ENCODE results near the gene LGR5.

Gene LGR5

GRCh38 chr12:71585218-71585617, 145.6 kb downstream of the LGR5 start:
- no peaks in the 10 kb centered on the region for H3K4me1 ChIP-seq (ENCODE audit: control insufficient read depth, insufficient read depth, low read length)
- H3K36me3 ChIP-seq (ENCODE audit: control insufficient read depth, insufficient read depth, low read length) = no peaks in the 10 kb centered on the region
- WGBS, 2 experiments = 89 to 91% methylated on average over 1 of the region's 1 CpG
- H3K4me3 ChIP-seq (ENCODE audit: insufficient read depth, low read depth, low read length) = no peak overlapping the region
- H3K27me3 ChIP-seq (ENCODE audit: control insufficient read depth, insufficient read depth, low read length, poor library complexity, severe bottlenecking) = no peaks in the 10 kb centered on the region
- no peak overlapping the region for H3K27ac ChIP-seq (ENCODE audit: insufficient read depth, low read depth, low read length, poor library complexity, severe bottlenecking)
- no peaks in the 10 kb centered on the region for H3K9me3 ChIP-seq (ENCODE audit: control insufficient read depth, low read length)

GRCh38 chr12:71587012-71587411, 147.4 kb downstream of the LGR5 start:
- Histone ChIP-seq H3K9me3 (ENCODE audit: control insufficient read depth, low read length) (no peaks in the 10 kb centered on the region), H3K4me1 (ENCODE audit: control insufficient read depth, insufficient read depth, low read length) (peaks cover 4% of the 10 kb centered on the region), H3K4me3 (ENCODE audit: insufficient read depth, low read depth, low read length) (no peak overlapping the region), H3K27me3 (ENCODE audit: control insufficient read depth, insufficient read depth, low read length, poor library complexity, severe bottlenecking) (no peaks in the 10 kb centered on the region), H3K36me3 (ENCODE audit: control insufficient read depth, insufficient read depth, low read length) (no peaks in the 10 kb centered on the region), H3K27ac (ENCODE audit: insufficient read depth, low read depth, low read length, poor library complexity, severe bottlenecking) (no peak overlapping the region)
- 93 to 95% methylated on average over 2 of the region's 2 CpGs for WGBS, 2 experiments

DNA sequence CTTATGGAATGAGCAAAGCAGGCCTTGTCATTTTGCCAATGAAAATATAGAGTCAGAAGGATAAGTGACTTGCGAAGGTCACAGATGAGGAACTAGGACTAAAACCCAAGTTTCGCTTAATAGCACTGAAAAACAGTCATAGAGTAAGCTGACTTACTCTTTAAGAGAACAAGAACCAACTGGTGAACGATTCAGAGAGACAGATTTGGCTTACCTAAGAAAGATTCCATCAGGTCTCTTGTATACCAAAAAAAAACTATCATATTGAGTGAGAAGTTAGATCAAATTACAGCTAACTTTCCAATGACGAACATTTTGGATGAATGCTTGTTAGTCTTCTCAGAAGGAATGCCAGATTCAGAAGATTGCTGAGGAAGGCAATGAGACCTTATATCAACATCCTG, 149.9 kb downstream of the LGR5 start:
- H3K36me3 ChIP-seq (ENCODE audit: control insufficient read depth, insufficient read depth, low read length) = no peaks in the 10 kb centered on the region
- WGBS, 2 experiments = 92 to 94% methylated on average over 4 of the region's 4 CpGs
- peaks cover 4% of the 10 kb centered on the region for H3K4me1 ChIP-seq (ENCODE audit: control insufficient read depth, insufficient read depth, low read length)
- no peaks in the 10 kb centered on the region for H3K27me3 ChIP-seq (ENCODE audit: control insufficient read depth, insufficient read depth, low read length, poor library complexity, severe bottlenecking)
- no peaks in the 10 kb centered on the region for H3K9me3 ChIP-seq (ENCODE audit: control insufficient read depth, low read length)
- no peak overlapping the region for H3K4me3 ChIP-seq (ENCODE audit: insufficient read depth, low read depth, low read length)
- H3K27ac ChIP-seq (ENCODE audit: insufficient read depth, low read depth, low read length, poor library complexity, severe bottlenecking) = no peak overlapping the region

DNA sequence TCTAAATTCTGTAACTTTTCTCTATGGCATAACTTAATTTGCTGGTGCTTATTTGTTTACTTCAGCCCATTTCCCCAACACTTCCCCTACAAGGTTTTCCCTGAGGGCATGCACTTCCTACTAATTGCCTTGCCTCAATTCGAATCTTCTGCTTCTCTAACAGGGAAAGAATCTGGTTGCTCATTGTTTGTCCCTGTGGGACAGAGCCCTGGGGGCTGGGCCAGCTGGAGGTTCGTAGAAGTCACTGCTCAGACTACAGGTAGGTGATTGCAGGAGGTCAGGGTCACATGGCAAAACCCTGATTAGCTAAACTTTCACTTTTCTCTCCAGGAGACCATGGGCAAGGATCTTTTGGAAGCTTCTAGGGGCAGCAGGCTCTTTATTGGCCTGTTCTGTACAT, 152.0 kb downstream of the LGR5 start:
- Histone ChIP-seq H3K9me3 (ENCODE audit: control insufficient read depth, low read length) (no peaks in the 10 kb centered on the region), H3K4me3 (ENCODE audit: insufficient read depth, low read depth, low read length) (no peak overlapping the region), H3K27ac (ENCODE audit: insufficient read depth, low read depth, low read length, poor library complexity, severe bottlenecking) (no peak overlapping the region), H3K36me3 (ENCODE audit: control insufficient read depth, insufficient read depth, low read length) (no peaks in the 10 kb centered on the region), H3K4me1 (ENCODE audit: control insufficient read depth, insufficient read depth, low read length) (peaks cover 4% of the 10 kb centered on the region), H3K27me3 (ENCODE audit: control insufficient read depth, insufficient read depth, low read length, poor library complexity, severe bottlenecking) (no peaks in the 10 kb centered on the region)
- 18 to 19% methylated on average over 2 of the region's 2 CpGs for WGBS, 2 experiments

GRCh38 chr12:71592841-71593240, 153.2 kb downstream of the LGR5 start:
- Histone ChIP-seq H3K4me1 (ENCODE audit: control insufficient read depth, insufficient read depth, low read length) (peaks cover 4% of the 10 kb centered on the region), H3K9me3 (ENCODE audit: control insufficient read depth, low read length) (no peaks in the 10 kb centered on the region), H3K27ac (ENCODE audit: insufficient read depth, low read depth, low read length, poor library complexity, severe bottlenecking) (no peak overlapping the region), H3K36me3 (ENCODE audit: control insufficient read depth, insufficient read depth, low read length) (no peaks in the 10 kb centered on the region), H3K27me3 (ENCODE audit: control insufficient read depth, insufficient read depth, low read length, poor library complexity, severe bottlenecking) (no peaks in the 10 kb centered on the region), H3K4me3 (ENCODE audit: insufficient read depth, low read depth, low read length) (no peak overlapping the region)
- 88 to 93% methylated on average over 3 of the region's 3 CpGs for WGBS, 2 experiments

GRCh38 chr12:71594214-71594948, 154.8 kb downstream of the LGR5 start:
- Histone ChIP-seq H3K9me3 (ENCODE audit: control insufficient read depth, low read length) (no peaks in the 10 kb centered on the region), H3K4me3 (ENCODE audit: insufficient read depth, low read depth, low read length) (no peak overlapping the region), H3K27me3 (ENCODE audit: control insufficient read depth, insufficient read depth, low read length, poor library complexity, severe bottlenecking) (no peaks in the 10 kb centered on the region), H3K27ac (ENCODE audit: insufficient read depth, low read depth, low read length, poor library complexity, severe bottlenecking) (no peak overlapping the region), H3K4me1 (ENCODE audit: control insufficient read depth, insufficient read depth, low read length) (peaks cover 4% of the 10 kb centered on the region), H3K36me3 (ENCODE audit: control insufficient read depth, insufficient read depth, low read length) (no peaks in the 10 kb centered on the region)
- 84 to 92% methylated on average over 5 of the region's 5 CpGs for WGBS, 2 experiments

DNA sequence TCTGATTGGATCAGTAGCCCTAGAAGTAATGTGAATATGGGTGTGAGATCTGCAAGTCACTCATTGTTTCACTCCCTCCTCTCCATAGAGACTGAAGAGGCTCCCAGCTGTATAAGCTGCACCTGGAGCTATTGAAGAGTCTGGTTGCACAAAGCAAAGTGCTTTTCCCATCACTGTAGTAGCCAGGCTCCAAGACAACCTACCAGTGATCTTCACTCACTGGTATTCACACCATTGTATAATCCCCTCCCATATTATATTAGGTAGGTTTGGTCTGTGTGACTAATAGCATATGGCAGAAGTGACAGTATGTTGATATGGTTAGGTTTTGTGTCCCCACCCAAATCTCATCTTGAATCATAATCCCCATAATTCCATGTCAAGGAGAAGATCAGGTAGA, 159.6 kb downstream of the LGR5 start:
- H3K9me3 ChIP-seq (ENCODE audit: control insufficient read depth, low read length) = no peaks in the 10 kb centered on the region
- H3K36me3 ChIP-seq (ENCODE audit: control insufficient read depth, insufficient read depth, low read length) = no peaks in the 10 kb centered on the region

GRCh38 chr12:71601546-71601945, 161.9 kb downstream of the LGR5 start:
- Histone ChIP-seq H3K9me3 (ENCODE audit: control insufficient read depth, low read length) (no peaks in the 10 kb centered on the region), H3K4me3 (ENCODE audit: insufficient read depth, low read depth, low read length) (no peak overlapping the region), H3K36me3 (ENCODE audit: control insufficient read depth, insufficient read depth, low read length) (no peaks in the 10 kb centered on the region), H3K27ac (ENCODE audit: insufficient read depth, low read depth, low read length, poor library complexity, severe bottlenecking) (no peak overlapping the region), H3K4me1 (ENCODE audit: control insufficient read depth, insufficient read depth, low read length) (no peaks in the 10 kb centered on the region), H3K27me3 (ENCODE audit: control insufficient read depth, insufficient read depth, low read length, poor library complexity, severe bottlenecking) (no peaks in the 10 kb centered on the region)

More for the DNA sequence above, 159.6 kb downstream of the LGR5 start:
- no peaks in the 10 kb centered on the region for H3K27me3 ChIP-seq (ENCODE audit: control insufficient read depth, insufficient read depth, low read length, poor library complexity, severe bottlenecking)
- no peak overlapping the region for H3K4me3 ChIP-seq (ENCODE audit: insufficient read depth, low read depth, low read length)
- H3K4me1 ChIP-seq (ENCODE audit: control insufficient read depth, insufficient read depth, low read length) = no peaks in the 10 kb centered on the region
- no peak overlapping the region for H3K27ac ChIP-seq (ENCODE audit: insufficient read depth, low read depth, low read length, poor library complexity, severe bottlenecking)

DNA sequence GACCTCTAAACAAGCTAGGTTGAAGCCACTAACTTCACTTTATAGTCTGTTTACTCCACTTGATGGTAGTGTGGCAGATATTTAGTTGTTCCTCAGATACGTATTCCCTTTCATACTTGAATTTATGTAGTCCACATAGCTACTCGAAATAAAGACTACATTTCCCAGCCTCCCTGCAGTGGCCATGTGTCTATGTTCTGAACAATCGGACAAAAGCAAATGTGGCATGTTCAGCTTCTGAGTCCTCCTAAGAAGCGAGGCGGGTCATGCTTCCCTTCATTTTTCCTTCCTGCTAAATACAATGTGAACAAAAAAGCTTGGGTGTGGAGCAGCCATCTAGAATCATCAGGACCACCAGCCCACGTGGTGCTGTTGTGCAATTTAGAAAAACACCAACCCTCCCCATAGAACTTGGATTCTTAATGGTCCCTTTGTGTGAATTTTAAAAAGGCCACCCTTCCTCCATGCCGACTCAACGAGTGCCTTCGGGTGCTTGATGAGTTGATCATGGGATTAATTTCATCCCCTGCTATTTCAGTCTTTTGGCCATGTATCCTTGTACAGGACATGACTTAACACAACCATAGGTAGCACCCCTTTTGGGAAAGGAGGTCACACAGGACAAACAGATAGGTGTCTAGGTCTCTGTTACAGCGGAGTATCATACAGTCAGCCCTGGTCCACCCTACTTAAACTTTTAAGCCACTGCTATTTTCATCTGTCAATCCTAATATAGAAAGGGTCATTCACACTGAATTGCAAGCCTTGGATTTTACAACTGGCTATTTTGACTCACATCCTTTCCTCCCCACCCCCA, 163.4 kb downstream of the LGR5 start:
- no peaks in the 10 kb centered on the region for H3K27me3 ChIP-seq (ENCODE audit: control insufficient read depth, insufficient read depth, low read length, poor library complexity, severe bottlenecking)
- H3K4me3 ChIP-seq (ENCODE audit: insufficient read depth, low read depth, low read length) = no peak overlapping the region
- H3K36me3 ChIP-seq (ENCODE audit: control insufficient read depth, insufficient read depth, low read length) = no peaks in the 10 kb centered on the region
- H3K27ac ChIP-seq (ENCODE audit: insufficient read depth, low read depth, low read length, poor library complexity, severe bottlenecking) = no peak overlapping the region
- no peaks in the 10 kb centered on the region for H3K9me3 ChIP-seq (ENCODE audit: control insufficient read depth, low read length)
- H3K4me1 ChIP-seq (ENCODE audit: control insufficient read depth, insufficient read depth, low read length) = peaks cover 4% of the 10 kb centered on the region
- 90 to 93% methylated on average over 10 of the region's 10 CpGs for WGBS, 2 experiments

GRCh38 chr12:71605039-71605438, 165.4 kb downstream of the LGR5 start:
- H3K9me3 ChIP-seq (ENCODE audit: control insufficient read depth, low read length) = no peaks in the 10 kb centered on the region
- H3K27me3 ChIP-seq (ENCODE audit: control insufficient read depth, insufficient read depth, low read length, poor library complexity, severe bottlenecking) = no peaks in the 10 kb centered on the region
- WGBS, 2 experiments = 92 to 95% methylated on average over 3 of the region's 3 CpGs
- H3K4me3 ChIP-seq (ENCODE audit: insufficient read depth, low read depth, low read length) = no peak overlapping the region
- H3K36me3 ChIP-seq (ENCODE audit: control insufficient read depth, insufficient read depth, low read length) = no peaks in the 10 kb centered on the region
- peaks cover 4% of the 10 kb centered on the region for H3K4me1 ChIP-seq (ENCODE audit: control insufficient read depth, insufficient read depth, low read length)
- H3K27ac ChIP-seq (ENCODE audit: insufficient read depth, low read depth, low read length, poor library complexity, severe bottlenecking) = no peak overlapping the region
